DMS114 treated with DMSO at 0.1 percent for 48 hours (cell line): Measurements from ENCODE around the gene CFLAR.
"Not testable (repeated sequence)": the region's sequence is repeated elsewhere in the genome, so short reads cannot be mapped to it uniquely, and the experiment has no call there.

Experiments used
- DNase-seq: peaks from one replicate; lab custom pipeline; 2025; ENCODE audit not compliant: unreplicated experiment; lab: John Stamatoyannopoulos, UW

CFLAR gene

DNA sequence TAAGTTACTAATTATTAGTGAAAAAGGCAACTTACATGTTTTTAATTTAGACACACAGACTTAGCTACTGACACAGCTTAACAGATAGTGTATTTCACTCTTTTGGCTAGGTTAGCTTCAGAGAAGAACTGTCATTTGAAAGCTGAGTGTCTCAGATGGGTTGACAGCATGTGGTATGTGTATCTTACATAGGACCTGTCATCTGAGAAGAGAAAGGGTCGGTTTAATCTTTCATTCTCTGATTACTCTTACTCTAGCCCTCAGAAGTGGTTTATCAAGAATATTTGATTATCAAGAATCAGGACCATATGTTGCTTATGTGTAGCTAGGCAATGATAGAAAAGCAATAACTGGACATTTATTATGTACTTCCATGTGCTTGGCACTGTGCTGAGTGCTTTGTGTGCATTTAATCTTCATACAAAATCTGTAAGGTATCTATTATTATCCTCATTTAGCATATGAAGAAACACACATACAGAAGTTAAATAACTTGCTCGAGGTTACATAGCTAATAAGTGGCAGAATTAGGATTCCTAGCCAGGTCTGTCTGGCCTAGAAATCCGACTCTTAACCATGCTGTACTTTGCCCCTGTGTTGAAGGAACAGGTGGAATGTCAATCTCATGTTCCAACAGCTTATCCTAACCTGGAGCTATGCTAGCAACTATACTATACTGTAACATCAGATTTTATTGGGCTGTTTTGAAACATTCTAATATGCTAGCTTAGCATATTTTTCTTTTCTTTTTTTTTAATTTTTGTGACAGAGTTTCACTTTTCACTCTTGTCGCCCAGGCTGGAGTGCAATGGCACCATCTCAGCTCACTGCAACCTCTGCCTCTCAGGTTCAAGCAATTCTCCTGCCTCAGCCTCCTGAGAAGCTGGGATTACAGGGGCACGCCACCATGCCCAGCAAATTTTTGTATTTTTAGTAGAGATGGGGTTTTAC, 28.4 kb downstream of the CFLAR start:
- no peak for DNase-seq

DNA sequence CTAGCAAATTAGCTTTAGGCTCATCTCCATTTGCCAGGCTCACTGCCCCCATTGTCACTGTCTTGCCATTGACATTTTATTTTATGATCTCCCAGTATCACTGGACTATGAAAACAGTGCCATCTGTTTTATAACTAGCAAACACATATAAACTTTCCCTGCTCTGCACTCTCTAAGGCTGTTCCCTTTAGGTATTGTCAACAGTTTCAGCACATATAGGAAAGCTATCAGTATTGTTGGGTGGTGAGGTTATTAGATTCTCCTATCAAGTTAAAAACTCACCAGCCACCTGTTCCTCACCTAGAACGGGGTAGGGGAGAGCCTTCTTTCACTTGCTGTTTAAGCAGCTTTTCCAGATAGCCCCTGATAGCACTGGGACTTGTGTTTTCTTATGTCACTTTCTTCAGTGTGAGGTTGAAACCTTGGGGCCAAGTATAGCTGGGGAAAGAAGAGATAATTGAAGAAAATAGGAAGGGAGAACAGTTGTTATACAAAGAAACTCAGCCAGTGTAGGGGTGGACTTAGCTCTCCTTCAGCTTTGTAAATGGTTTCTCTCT, 32.5 kb downstream of the CFLAR start:
- no peak for DNase-seq

DNA sequence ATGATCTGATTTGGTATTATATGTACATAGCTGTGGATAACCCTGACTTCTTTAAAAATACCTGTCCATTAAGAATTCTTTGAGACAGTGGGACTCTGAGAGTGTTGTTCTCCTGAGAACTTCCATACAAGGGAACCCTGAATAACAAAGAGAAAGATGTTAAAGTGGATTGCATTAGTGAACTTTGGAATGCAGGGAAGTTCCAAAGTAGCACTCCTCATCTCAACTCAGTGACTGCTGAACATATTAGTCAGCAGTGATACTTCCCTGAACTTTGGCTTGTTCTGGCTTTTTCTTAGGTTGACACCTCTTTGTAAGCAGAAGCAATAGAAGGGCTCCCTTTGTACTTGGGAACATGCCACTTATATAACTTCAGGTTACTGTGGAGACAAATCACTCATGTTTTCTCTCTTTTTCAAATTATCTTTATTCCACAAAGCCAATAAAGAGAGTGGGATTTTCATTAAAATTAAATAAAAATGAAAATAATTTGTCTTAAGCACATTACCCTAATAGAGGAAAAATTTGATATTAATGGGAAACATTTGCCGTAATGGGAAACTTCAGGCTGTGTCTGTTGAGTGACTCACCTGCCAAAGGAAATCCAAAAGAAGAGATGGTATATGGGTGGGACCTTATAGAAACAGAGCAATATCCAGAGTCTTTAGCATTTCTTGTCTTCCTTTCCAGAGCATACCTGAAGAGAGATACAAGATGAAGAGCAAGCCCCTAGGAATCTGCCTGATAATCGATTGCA, 33.3 kb downstream of the CFLAR start:
- no peak for DNase-seq

DNA sequence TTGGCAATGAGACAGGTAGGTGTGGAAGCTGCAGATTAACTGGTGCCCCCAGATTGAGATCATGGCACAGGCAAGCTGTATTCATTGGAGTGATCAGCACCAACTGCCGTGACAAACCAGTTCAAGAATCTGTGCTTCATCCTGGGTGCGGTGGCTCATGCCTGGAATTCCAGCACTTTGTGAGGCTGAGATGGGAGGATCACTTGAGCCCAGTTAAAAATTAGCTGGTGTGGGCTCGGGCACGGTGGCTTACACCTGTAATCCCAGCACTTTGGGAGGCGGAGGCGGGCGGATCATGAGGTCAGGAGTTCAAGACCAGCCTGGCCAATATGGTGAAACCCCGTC, 33.8 kb downstream of the CFLAR start:
- DNase-seq: not testable (repeated sequence)

DNA sequence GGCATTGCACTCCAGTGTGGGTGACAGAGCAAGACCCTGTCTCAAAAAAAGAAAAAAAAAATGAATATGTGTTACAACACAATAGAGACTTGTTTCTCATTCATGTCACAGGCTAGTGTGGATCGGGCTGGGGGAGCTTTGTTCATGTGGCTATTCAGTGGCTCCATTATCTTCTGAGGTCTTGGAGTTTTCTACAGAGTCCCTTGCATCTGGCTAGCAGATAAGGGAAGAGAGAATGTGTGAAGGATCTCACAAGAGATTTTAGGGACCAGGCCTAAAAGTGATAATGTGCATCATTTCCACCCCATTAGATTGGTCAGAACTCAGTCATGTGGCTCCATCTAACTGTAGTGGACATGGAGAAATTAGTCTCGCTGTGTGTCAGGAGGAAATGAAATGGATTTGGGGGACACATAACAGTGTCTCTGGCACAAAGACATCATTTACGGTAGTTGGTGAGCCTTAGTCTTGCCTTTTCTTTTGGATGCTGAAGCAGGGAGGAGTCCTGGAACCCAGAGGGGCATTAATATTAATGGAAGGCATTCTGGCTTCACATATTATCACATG, 34.6 kb downstream of the CFLAR start:
- no peak for DNase-seq

DNA sequence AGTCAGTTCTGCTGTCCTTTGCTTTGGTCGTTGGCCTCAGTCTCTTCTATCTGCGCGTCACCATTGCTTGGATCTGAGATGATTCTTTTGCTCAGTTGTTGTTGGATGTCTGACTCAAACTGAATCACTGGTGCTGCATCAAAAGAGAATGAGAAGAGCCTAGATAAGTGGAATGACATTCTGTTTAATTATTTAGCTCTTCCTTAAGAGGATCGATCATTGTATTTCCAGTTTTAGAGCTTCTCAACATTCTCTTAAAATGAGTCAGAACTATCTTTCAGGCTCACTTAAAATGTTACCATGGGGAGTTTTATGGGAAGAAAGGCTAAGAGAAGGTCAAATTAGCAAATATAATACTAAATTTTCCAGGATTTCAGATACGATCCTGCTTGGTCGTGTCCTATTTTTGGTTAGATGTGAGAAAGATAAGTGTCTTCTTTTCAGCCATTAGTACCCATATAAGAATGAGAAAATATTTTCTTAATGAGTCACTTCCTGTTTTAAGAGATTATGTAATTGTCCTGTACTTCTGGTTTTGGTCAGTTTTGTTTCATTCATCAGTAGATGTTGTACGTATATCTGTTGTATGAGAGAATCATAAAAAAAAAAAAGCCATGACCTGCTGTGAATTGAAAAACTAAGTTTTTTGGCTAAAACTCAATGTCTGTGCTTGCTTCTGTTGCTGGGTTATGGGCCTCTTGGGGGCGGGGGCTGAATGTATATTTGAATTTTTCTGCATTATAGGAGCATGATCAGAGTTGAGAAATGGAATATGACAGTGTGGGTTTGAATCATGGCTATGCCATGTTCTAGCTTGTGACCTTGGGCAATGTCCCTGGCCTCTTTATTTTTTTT, 35.4 kb downstream of the CFLAR start:
- no peak for DNase-seq

DNA sequence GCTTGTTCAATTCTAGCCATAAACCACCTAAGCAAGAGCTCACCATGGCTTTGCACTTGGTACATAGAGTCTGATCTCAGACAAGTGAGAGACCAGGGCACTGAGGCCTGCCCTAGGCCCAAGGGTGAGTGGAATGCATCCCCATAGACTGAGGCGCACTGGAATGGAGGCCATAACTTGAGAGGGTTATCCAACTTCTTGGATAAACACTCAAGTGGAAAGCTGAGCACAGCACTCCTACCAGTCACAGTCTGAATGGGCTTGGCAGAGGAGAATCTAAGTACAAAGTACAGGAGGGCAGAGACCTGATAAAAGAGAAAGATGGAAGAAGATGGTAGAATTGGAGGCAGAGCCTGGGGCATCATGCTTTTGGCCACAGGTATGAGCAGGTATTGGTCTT, 36.6 kb downstream of the CFLAR start:
- DNase-seq: no peak

DNA sequence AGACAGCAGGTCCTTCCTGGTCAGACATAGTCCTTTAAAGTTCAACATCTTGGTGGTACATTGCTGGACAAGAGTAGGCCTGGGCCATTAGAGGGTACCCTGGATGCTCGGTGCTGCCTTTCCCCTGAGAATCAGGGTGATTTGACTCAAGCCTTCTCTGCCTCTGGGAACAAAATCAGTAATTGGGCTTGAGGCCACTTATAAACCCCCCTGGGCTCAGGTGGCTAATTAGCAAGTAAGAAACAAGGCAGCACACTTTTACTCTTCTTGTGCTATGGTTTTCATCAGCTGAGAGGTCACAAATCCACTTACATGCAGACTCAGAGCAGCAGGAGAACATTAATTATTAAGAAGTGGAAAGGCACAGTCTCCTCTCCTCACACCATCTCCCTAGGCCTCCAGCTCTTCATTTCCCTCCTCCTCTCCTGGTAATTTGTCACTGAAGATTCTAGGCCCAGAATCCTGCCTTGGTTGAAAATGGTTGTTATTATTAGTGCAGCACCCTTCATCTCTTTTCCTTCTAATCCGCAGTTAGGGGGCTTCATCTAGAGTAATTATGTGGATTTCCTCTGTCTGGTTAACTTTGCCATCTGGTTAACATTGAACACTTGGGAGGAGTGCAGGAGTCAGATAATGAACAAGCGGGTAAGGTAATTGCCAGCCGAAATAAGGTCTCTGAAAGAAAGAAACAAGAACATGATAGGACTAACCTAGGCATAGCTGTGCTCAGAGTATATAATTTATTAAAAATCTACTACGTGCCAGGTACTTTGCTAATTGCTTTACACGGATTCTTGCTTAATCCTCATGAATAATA, 37.2 kb downstream of the CFLAR start:
- no peak for DNase-seq

DNA sequence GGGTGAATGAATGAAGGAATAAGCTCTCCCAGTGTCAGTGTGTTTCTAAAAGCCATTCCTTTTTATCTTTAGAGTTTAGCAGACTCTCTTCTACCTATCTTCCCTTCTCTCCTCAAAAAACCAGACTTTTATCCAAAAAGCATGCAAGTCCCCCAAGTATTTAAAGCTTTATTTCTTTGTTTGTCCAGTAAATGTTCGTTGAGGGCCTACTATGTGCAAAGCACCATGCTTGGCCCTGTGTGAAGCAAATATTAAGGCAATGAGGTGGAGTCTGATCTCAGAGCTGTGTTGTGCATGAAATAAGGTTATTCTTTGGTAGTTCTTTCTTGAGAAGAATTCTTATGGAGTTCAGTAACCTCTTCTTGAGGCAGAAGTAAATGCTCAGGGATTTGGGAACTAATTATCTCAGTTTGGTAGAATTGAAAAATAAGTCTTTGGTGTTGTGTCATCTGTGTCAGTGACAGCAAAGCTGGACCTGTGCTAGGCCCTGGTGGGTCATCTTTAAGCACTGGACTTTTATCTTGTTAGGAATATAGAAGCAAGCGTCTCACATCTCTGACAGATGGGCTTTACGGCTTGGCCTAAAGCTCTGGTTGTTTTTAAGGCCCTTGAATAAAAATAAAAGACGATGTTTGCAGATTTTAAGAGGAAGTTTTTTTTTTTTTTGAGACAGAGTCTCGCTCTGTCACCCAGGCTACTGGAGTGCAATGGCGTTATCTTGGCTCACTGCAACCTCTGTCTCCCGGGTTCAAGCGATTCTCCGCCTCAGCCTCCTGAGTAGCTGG, 38.8 kb downstream of the CFLAR start:
- DNase-seq: no peak

DNA sequence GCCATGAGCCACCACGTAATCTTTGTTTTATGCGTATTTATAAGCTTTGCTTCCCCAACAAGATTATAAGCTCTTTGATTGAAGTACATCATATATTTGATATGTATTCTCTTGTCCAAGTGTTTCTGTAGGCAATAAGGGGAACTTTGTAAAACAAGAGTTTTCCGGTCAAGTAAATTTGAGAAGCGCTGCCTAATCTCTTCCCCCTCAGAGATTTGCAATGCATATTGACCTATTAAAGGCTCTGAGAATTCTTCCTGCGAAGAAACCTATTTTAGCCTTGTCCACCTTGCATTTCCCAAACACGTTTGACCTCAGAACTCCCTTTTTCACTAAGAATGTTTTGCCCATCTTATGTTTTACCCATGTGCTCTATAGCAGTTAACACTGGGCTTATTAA, 40.1 kb downstream of the CFLAR start:
- DNase-seq: no peak

DNA sequence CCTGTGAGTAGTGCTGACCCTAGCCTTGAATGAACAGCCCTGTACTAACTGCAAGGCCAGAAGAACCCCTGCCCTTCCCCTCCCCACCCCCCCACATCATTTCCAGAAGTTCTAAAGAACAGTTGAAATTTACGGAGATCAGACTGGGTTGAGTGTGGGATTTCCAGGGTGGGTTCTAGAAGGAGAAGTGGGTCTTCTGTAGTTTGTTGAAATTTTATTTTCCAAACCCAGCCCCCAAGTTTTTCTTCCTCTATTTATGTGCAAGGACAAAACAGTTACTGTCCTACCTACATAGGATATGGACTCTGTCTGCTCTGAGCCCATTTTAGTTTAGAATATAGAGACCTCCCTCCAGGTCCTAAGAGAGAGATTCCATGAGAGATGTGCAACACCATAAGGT, 40.7 kb downstream of the CFLAR start:
- DNase-seq: no peak

DNA sequence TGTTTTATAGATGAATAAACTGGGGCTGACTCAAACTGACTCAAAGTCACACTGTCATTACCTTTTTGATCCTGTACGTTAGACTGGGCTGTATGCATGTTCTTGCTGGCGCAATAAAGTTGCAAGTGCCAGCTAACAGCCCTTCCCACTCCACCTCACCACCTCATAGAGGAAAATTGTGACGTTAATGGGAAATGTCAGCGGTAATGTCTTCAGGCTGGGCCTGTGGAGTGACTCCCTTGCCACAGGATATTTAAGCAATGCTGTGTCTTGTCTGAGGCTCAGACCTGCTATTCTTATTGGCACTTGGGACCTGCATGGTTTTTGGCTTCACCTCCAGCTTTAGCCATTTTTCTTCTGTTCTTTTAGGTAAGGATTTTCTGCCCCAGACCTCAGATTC, 41.7 kb downstream of the CFLAR start:
- DNase-seq: no peak

DNA sequence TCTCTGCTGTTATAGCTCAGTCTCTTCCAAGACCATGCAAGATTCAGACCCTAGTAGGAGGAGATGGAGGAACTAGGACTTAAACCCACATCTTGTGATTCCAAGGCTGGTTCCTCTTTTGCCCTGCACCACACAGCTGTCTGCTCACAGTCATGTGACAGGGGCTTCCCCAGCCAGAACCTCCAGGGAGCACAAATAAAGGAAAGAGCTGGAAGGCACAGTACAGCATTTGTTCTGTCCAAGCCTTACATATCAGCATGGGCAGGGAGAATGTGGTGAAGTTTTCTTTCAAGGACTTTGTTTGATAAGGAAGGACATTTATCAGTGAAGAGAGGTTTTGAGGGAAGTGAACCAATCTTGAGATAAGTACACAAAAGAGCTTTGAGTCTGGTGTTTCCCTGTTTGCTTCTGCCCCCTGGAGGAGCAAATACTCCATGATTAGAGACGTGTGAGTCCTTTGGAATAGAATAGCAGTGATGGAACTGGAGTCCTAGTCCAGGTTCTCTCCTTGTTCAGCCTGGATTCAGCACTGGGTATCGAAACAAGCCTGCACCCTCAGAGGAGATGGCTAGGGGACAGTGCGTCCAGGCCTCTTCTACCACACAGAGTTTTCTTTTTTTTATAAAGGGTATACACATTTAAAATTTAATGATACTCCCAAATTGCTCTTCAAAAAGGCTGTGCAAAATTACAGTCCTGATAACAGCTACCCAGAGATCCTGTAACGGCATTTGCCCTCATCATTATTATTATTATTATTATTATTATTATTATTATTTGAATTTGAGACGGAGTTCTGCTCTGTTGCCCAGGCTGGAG, 42.4 kb downstream of the CFLAR start:
- peak; percentile 42 for DNase-seq

DNA sequence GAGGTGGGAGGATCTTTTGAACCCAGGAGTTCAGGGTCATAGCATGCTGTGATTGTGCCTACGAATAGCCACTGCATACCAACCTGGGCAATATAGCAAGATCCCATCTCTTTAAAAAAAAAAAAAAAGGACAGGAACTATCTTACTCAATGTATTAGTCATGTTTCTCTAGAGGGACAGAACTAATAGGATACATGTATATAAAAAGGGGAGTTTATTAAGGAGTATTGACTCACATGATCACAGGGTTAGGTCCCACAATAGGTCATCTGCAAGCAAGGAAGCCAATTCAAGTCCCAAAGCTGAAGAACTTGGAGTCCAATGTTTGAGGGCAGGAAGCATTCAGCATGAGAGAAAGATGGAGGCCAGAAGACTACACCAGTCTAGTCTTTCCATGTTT, 48.2 kb downstream of the CFLAR start:
- DNase-seq: no peak

DNA sequence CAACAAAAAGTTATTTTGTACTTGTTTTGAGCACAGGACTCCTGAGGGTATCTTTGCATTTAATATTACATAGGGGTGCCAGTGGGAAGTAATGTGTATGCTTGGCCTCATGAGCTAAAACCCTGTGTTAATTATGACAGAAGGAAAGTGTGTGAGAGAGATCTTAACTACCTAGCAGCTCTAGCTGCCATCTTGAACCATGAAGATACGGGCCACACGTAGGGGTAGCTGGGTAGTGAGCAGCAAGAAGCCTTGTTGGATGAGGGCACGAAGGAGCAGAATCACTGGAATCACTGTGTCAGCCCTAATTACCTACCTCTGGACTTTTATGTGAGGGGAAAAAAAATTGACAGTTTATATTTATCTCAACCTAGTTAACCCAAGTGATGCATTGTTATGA, 51.6 kb downstream of the CFLAR start:
- DNase-seq: no peak

DNA sequence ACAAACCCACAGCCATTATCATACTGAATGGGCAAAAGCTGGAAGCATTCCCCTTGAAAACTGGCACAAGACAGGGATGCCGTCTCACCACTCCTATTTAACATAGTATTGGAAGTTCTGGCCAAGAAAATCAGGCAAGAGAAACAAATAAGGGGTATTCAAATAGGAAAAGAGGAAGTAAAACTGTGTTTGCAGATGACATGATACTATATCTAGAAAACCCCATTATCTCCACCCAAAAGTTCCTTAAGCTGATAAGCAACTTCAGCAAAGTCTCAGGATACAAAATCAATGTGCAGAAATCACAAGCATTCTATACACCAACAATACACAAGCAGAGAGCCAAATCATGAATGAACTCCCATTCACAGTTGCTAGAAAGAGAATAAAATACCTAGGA, 52.5 kb downstream of the CFLAR start:
- DNase-seq: not testable (repeated sequence)

DNA sequence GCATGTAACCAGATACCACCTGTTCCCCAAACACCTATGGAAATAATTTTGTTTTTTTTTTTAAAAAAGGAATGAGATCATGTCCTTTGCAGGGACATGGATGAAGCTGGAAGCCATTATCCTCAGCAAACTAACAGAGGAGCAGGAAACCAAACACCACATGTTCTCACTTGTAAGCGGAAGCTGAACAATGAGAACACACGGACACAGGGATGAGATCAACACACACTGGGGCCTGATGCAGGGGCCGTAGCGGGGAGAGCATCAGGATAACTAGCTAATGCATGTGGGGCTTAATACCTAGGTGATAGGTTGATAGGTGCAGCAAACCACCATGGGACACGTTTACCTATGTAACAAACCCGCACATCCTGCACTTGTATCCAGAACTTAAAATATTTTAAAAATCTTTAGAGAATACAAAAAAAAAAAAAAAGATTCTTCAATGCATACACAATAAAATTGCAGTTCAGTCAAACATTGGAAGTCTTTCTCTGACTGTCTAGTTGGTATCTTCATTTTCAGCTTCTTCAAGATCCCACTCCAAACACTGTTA, 55.4 kb downstream of the CFLAR start:
- no peak for DNase-seq

DNA sequence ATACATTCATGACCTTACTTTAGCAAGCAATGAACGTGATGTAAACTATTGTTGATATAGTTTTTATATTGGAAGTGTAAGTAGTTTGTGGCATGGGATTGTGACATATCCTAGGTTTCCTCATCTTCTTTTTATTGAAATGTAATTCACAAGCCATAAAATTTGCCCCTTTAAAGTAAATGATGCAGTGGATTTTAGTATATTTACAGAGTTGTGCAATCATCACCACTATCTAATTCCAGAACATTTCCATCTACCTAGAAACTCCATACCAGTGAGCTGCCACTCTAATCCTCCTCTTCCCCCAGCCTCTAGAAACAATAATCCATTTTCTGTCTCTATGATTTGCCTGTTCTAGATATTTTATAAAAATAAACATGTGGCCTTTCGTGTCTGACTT, 56.3 kb downstream of the CFLAR start:
- DNase-seq: no peak
